GM10847 (cell line): Measurements from ENCODE around the gene MTERF2.

Experiments
- POLR2A ChIP-seq: IDR thresholded peaks from 2 replicates; pipeline ENCODE4 v1.6.1; 2011; ENCODE audit not compliant: insufficient read length; ENCODE audit errors: extremely low read depth

The MTERF2 gene

GRCh38 chr12:106973545-106973944 is 13.4 kb downstream of the MTERF2 start:
- no peak for TF ChIP-seq POLR2A

GRCh38 chr12:106971065-106971464 is 15.9 kb downstream of the MTERF2 start:
- TF ChIP-seq POLR2A = no peak

- no peak for TF ChIP-seq POLR2A
These were observed 22.4 kb downstream of the MTERF2 start for GRCh38 chr12:106964526-106964925.

GRCh38 chr12:106962286-106962685 is 24.7 kb downstream of the MTERF2 start:
- TF ChIP-seq POLR2A = no peak

- TF ChIP-seq POLR2A = no peak
These were observed 26.5 kb downstream of the MTERF2 start for GRCh38 chr12:106960443-106960842.

- no peak for TF ChIP-seq POLR2A
These were observed 29.4 kb downstream of the MTERF2 start for GRCh38 chr12:106957583-106957982.

GRCh38 chr12:106956048-106956578 is 30.8 kb downstream of the MTERF2 start:
- no peak for TF ChIP-seq POLR2A

- peak; percentile 77 for TF ChIP-seq POLR2A
These were observed 31.4 kb downstream of the MTERF2 start, which contains the start of gene TMEM263 for GRCh38 chr12:106955377-106956047. TMEM263 (plus strand) TSS chr12:106955907; CDS start chr12:106967117, 11,210 bp downstream.

GRCh38 chr12:106954462-106955376 is 32.2 kb downstream of the MTERF2 start:
- TF ChIP-seq POLR2A = no peak

- TF ChIP-seq POLR2A = no peak
These were observed 33.3 kb downstream of the MTERF2 start for GRCh38 chr12:106953352-106954250.

- TF ChIP-seq POLR2A = no peak
These were observed 36.4 kb downstream of the MTERF2 start for GRCh38 chr12:106950591-106950990.

- no peak for TF ChIP-seq POLR2A
These were observed 39.5 kb downstream of the MTERF2 start for GRCh38 chr12:106947461-106947860.

GRCh38 chr12:106945261-106945851 is 41.6 kb downstream of the MTERF2 start:
- TF ChIP-seq POLR2A = no peak

- TF ChIP-seq POLR2A = no peak
These were observed 44.2 kb downstream of the MTERF2 start for GRCh38 chr12:106942775-106943174.
